HL-60 (cell line): ENCODE measurements around the gene GTPBP8.

Experiments
- GABPA ChIP-seq: IDR thresholded peaks from 2 replicates; pipeline ENCODE4 v1.6.1; 2012; ENCODE audit warnings: low read depth
- POLR2AphosphoS5 ChIP-seq: IDR thresholded peaks from 2 replicates; pipeline ENCODE4 v1.6.1; 2012; ENCODE audit warnings: low read depth
- TF ChIP-seq, protein P1 (sequence below): IDR thresholded peaks from one replicate; pipeline ENCODE4 v1.5.1; 2011; ENCODE audit warnings: low read length, control low read depth, inconsistent platforms; ENCODE audit not compliant: insufficient read depth
- TF ChIP-seq, protein P2 (sequence below): IDR thresholded peaks from 2 replicates; pipeline ENCODE4 v1.6.1; 2012; ENCODE audit warnings: low read depth; ENCODE audit not compliant: insufficient replicate concordance

DNA sequence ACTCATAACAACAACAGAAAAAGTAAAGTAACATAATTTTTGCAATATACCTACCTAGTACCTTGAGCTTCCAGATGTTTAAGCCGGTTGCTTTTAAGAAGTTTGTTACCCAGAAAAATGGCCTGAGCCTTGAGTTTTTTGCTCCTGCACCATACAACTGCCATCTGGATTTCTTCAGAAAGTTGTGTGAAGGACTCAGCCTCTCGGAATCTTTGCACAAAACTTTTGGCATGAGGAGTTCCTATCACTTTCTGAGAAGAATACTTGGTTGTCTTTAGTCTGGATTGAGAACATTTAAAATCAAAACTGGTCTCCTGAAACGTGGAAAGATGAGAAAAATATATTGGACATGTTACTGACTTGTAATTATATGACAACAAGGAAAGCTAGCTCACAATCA is 17.3 kb downstream of the GTPBP8 start:
- TF ChIP-seq, protein P1, sequence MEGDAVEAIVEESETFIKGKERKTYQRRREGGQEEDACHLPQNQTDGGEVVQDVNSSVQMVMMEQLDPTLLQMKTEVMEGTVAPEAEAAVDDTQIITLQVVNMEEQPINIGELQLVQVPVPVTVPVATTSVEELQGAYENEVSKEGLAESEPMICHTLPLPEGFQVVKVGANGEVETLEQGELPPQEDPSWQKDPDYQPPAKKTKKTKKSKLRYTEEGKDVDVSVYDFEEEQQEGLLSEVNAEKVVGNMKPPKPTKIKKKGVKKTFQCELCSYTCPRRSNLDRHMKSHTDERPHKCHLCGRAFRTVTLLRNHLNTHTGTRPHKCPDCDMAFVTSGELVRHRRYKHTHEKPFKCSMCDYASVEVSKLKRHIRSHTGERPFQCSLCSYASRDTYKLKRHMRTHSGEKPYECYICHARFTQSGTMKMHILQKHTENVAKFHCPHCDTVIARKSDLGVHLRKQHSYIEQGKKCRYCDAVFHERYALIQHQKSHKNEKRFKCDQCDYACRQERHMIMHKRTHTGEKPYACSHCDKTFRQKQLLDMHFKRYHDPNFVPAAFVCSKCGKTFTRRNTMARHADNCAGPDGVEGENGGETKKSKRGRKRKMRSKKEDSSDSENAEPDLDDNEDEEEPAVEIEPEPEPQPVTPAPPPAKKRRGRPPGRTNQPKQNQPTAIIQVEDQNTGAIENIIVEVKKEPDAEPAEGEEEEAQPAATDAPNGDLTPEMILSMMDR, result no peak
- TF ChIP-seq POLR2AphosphoS5 (no peak), GABPA (no peak)
- TF ChIP-seq, protein P2, sequence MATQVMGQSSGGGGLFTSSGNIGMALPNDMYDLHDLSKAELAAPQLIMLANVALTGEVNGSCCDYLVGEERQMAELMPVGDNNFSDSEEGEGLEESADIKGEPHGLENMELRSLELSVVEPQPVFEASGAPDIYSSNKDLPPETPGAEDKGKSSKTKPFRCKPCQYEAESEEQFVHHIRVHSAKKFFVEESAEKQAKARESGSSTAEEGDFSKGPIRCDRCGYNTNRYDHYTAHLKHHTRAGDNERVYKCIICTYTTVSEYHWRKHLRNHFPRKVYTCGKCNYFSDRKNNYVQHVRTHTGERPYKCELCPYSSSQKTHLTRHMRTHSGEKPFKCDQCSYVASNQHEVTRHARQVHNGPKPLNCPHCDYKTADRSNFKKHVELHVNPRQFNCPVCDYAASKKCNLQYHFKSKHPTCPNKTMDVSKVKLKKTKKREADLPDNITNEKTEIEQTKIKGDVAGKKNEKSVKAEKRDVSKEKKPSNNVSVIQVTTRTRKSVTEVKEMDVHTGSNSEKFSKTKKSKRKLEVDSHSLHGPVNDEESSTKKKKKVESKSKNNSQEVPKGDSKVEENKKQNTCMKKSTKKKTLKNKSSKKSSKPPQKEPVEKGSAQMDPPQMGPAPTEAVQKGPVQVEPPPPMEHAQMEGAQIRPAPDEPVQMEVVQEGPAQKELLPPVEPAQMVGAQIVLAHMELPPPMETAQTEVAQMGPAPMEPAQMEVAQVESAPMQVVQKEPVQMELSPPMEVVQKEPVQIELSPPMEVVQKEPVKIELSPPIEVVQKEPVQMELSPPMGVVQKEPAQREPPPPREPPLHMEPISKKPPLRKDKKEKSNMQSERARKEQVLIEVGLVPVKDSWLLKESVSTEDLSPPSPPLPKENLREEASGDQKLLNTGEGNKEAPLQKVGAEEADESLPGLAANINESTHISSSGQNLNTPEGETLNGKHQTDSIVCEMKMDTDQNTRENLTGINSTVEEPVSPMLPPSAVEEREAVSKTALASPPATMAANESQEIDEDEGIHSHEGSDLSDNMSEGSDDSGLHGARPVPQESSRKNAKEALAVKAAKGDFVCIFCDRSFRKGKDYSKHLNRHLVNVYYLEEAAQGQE, result no peak
